Neural progenitor cell (in vitro differentiated cells): ENCODE results near the gene CBL. TPM values are rescaled to one million over a fixed set of nuclear protein-coding genes. Genes with fewer than 3 reads are reported as not detected.

Experiments
- DNase-seq: peaks from one replicate; pipeline ENCODE4 v3.0.0-alpha.2; 2016; ENCODE audit warnings: low spot score
- H2AFZ ChIP-seq: fragments of 200-600 bp; sonication (generic); replicated peaks from 2 replicates; pipeline ENCODE4 v1.6.1; 2016; ENCODE audit warnings: antibody characterized with exemption
- H3F3A ChIP-seq: fragments of 200-600 bp; sonication (generic); 2 replicates; pipeline ENCODE4 v1.6.1; 2016; ENCODE audit warnings: antibody characterized with exemption, low read depth
- H3K27ac ChIP-seq: fragments of 200-600 bp; sonication (generic); 2 replicates; pipeline ENCODE4 v1.5.1; 2016; ENCODE audit warnings: mild to moderate bottlenecking
- H3K27me3 ChIP-seq: fragments of 200-600 bp; sonication (generic); 2 replicates; pipeline ENCODE4 v1.6.1; 2016; ENCODE audit warnings: mild to moderate bottlenecking, moderate library complexity
- H3K36me3 ChIP-seq: fragments of 200-600 bp; sonication (generic); 2 replicates; pipeline ENCODE4 v1.5.1; 2016
- H3K4me1 ChIP-seq: fragments of 200-600 bp; sonication (generic); 2 replicates; pipeline ENCODE4 v1.6.1; 2016; ENCODE audit warnings: mixed run types
- H3K4me2 ChIP-seq: fragments of 200-600 bp; sonication (generic); 2 replicates; pipeline ENCODE4 v1.6.1; 2016
- H3K4me3 ChIP-seq: fragments of 200-600 bp; sonication (generic); 2 replicates; pipeline ENCODE4 v1.5.1; 2016
- H3K79me2 ChIP-seq: fragments of 200-600 bp; sonication (generic); 2 replicates; pipeline ENCODE4 v1.6.1; 2016; ENCODE audit warnings: low read depth
- H3K9ac ChIP-seq: fragments of 200-600 bp; sonication (generic); 2 replicates; pipeline ENCODE4 v1.6.1; 2016
- H3K9me3 ChIP-seq: fragments of 200-600 bp; sonication (generic); 2 replicates; pipeline ENCODE4 v1.5.1; 2016; ENCODE audit warnings: low read depth
- H4K20me1 ChIP-seq: fragments of 200-600 bp; sonication (generic); 2 replicates; pipeline ENCODE4 v1.6.1; 2016; ENCODE audit warnings: low read depth
- H3K27ac Mint-ChIP-seq: 3 replicates; pipeline ENCODE4 v1.8.0; 2021; ENCODE audit warnings: mixed read lengths
- H3K27me3 Mint-ChIP-seq: 2 replicates; pipeline ENCODE4 v1.8.0; 2022; ENCODE audit warnings: low read depth, mild to moderate bottlenecking, inconsistent platforms, moderate library complexity, mixed read lengths; ENCODE audit not compliant: insufficient read depth
- H3K36me3 Mint-ChIP-seq: 3 replicates; pipeline ENCODE4 v1.8.0; 2021; ENCODE audit warnings: mixed read lengths
- H3K4me1 Mint-ChIP-seq: 3 replicates; pipeline ENCODE4 v1.8.0; 2021; ENCODE audit warnings: mixed read lengths
- H3K4me3 Mint-ChIP-seq: 3 replicates; pipeline ENCODE4 v1.8.0; 2021; ENCODE audit warnings: mild to moderate bottlenecking, moderate library complexity, mixed read lengths
- H3K9me3 Mint-ChIP-seq: 3 replicates; pipeline ENCODE4 v1.8.0; 2020; ENCODE audit warnings: mixed read lengths
- CTCF ChIP-seq: fragments of 200-600 bp; sonication (generic); IDR thresholded peaks from 2 replicates; pipeline ENCODE4 v1.5.1; 2017; ENCODE audit warnings: antibody characterized with exemption, mild to moderate bottlenecking
- EZH2 ChIP-seq: fragments of 200-600 bp; sonication (generic); IDR thresholded peaks from 2 replicates; pipeline ENCODE4 v1.6.1; 2017; ENCODE audit warnings: antibody characterized with exemption, mild to moderate bottlenecking, moderate library complexity
- EZH2phosphoT487 ChIP-seq: fragments of 200-600 bp; sonication (generic); IDR thresholded peaks from 2 replicates; pipeline ENCODE4 v1.6.1; 2017; ENCODE audit warnings: antibody characterized with exemption
- total RNA-seq: library from RNA; depleted of rRNA; stranded (reverse); fragments of >200 nt; gene quantifications from 2 replicates; pipeline ENCODE4 v1.2.3, GENCODE V29; 2015; ENCODE audit warnings: low replicate concordance

The CBL gene
- total RNA-seq, 1 donor from 2014 or later: 20.7 TPM

- H3K4me3 Mint-ChIP-seq: no peak overlapping the region
- no peak overlapping the region for H2AFZ ChIP-seq
- TF ChIP-seq EZH2phosphoT487: no peak
- no peak for TF ChIP-seq CTCF
- no peaks in the 10 kb centered on the region for H3K79me2 ChIP-seq
- no peaks in the 10 kb centered on the region for H3K27me3 ChIP-seq
- no peaks in the 10 kb centered on the region for H4K20me1 ChIP-seq
- H3K36me3 ChIP-seq: no peaks in the 10 kb centered on the region
- no peak overlapping the region for H3K4me3 ChIP-seq
- no peaks in the 10 kb centered on the region for H3F3A ChIP-seq
- H3K9me3 Mint-ChIP-seq: no peaks in the 10 kb centered on the region
- no peak overlapping the region for H3K4me2 ChIP-seq
- H3K9me3 ChIP-seq: no peaks in the 10 kb centered on the region
- H3K4me1 Mint-ChIP-seq: no peaks in the 10 kb centered on the region
- peaks cover 18% of the 10 kb centered on the region for H3K36me3 Mint-ChIP-seq
- H3K27me3 Mint-ChIP-seq: no peaks in the 10 kb centered on the region
- H3K9ac ChIP-seq: no peak overlapping the region
- H3K27ac ChIP-seq: no peak overlapping the region
- H3K4me1 ChIP-seq: no peaks in the 10 kb centered on the region
- DNase-seq: no peak
- no peak overlapping the region for H3K27ac Mint-ChIP-seq
Measured at GRCh38 chr11:119285431-119285830, 79.3 kb downstream of the CBL start.

GRCh38 chr11:119288219-119288618, 82.1 kb downstream of the CBL start:
- Histone ChIP-seq H3K79me2 (no peaks in the 10 kb centered on the region), H3F3A (no peaks in the 10 kb centered on the region), H3K9me3 (no peaks in the 10 kb centered on the region), H3K27ac (no peak overlapping the region), H3K4me1 (no peaks in the 10 kb centered on the region), H2AFZ (no peak overlapping the region), H3K4me3 (no peak overlapping the region), H3K9ac (no peak overlapping the region), H3K4me2 (no peak overlapping the region), H3K36me3 (no peaks in the 10 kb centered on the region), H4K20me1 (no peaks in the 10 kb centered on the region), H3K27me3 (no peaks in the 10 kb centered on the region)
- Mint-ChIP-seq H3K9me3 (peaks cover 6% of the 10 kb centered on the region), H3K27ac (no peak overlapping the region), H3K27me3 (no peaks in the 10 kb centered on the region), H3K4me1 (no peaks in the 10 kb centered on the region), H3K36me3 (peaks cover 26% of the 10 kb centered on the region), H3K4me3 (no peak overlapping the region)
- TF ChIP-seq EZH2phosphoT487 (no peak), CTCF (no peak), EZH2 (no peak)
- no peak for DNase-seq

GRCh38 chr11:119290894-119291497, 84.9 kb downstream of the CBL start:
- peaks cover 23% of the 10 kb centered on the region for H3K36me3 Mint-ChIP-seq
- no peak overlapping the region for H3K27ac ChIP-seq
- H3K4me3 Mint-ChIP-seq: no peak overlapping the region
- H3K9ac ChIP-seq: no peak overlapping the region
- H3K27me3 Mint-ChIP-seq: no peaks in the 10 kb centered on the region
- H3K4me3 ChIP-seq: no peak overlapping the region
- no peaks in the 10 kb centered on the region for H3F3A ChIP-seq
- DNase-seq: no peak
- no peak overlapping the region for H2AFZ ChIP-seq
- H3K4me1 Mint-ChIP-seq: no peaks in the 10 kb centered on the region
- H3K27me3 ChIP-seq: no peaks in the 10 kb centered on the region
- no peaks in the 10 kb centered on the region for H3K36me3 ChIP-seq
- no peaks in the 10 kb centered on the region for H3K4me1 ChIP-seq
- H3K27ac Mint-ChIP-seq: no peak overlapping the region
- no peaks in the 10 kb centered on the region for H3K9me3 ChIP-seq
- no peak for TF ChIP-seq EZH2
- no peak for TF ChIP-seq EZH2phosphoT487
- TF ChIP-seq CTCF: no peak
- peaks cover 6% of the 10 kb centered on the region for H3K9me3 Mint-ChIP-seq
- no peaks in the 10 kb centered on the region for H4K20me1 ChIP-seq
- no peak overlapping the region for H3K4me2 ChIP-seq
- no peaks in the 10 kb centered on the region for H3K79me2 ChIP-seq
